SKM-1 treated with dmso at 0.1 percent for 144 hours (cell line): Measurements from ENCODE around the gene SEL1L.
"Not testable (repeated sequence)": the region's sequence is repeated elsewhere in the genome, so short reads cannot be mapped to it uniquely, and the experiment has no call there.

Experiments used
- DNase-seq: peaks from one replicate; lab custom pipeline; 2025; ENCODE audit not compliant: unreplicated experiment; lab: John Stamatoyannopoulos, UW

The SEL1L gene

DNA sequence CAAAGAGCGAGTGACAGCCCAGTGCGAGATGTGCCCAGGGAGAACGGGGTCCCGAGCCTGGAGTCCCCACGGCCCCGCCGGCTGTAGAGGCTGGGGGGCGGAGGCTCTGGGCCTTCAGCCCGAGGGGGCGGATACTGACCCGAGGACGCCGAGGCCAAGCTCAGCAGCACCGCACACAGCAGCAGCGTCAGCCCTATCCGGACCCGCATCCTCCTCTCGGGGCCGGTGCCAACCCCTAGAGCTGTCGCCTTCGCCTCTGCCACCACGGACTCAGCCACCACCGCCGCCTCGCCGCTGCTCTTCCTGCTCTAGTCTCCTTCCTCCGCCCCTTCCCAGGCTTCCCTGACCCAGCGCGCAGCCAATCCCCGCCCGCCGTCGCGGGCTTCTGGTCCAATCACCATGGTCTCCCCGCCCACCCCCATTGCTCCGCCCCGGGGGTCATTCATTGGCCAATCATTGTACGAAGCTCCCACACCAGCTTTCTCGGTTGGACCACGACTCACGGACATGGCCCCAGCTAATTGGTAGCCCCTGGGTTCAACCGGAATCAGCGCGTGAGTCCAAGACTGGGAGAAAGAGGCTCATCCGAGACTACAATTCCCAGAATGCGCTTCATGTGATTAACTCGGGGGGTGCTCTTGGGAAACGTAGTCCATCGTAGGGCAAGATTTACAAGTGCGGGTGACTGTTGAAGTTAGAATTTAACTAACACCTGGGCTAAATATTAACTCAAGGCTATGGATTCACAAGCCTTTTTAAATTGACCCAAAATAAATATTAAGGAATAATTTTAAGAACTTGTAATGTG, at the start of gene SEL1L:
Gene SEL1L, minus strand, starts transcription at position 318 of the 808 bp plus-strand sequence. Its CDS starts 109 bp downstream, at position 209.
- DNase-seq = peak; percentile 87

DNA sequence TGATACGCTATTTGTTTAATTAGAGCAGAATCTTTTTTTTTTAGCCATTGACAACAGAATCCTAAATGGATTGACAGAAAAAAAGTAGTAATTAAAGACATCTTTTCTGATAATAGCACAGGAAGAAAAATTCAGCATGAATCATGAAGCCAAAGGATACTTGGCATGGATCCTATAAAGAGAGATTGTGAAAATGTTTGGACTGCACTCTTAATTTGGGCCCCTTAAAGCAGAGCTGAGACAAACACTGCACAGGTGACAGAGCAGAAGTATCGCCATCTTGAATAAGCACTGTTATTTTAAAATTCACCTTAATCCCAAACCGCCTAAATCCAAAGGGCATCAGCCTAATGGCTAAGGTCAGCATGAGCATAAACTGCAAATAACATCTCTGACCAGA, 48.8 kb upstream of the SEL1L start:
- no peak for DNase-seq

DNA sequence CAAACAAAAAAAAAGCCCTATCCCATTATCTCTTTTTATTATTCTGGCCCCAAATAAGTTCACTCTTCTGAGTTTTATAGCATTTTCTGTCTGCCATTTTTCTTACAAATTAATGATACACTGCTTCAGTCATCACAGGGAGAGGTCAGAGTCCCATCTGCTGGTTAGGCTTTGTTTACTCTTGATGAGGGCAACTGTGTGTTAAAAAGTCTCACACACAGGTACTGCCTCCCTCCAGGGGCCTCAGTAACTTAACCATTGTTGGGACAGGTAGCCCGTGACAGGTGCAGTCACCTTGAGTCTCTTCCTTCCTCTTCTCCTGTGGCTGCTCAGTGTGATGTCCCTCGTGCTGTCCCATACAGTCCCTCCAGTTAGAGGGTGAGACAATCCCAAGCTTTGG, 45.5 kb upstream of the SEL1L start:
- no peak for DNase-seq

DNA sequence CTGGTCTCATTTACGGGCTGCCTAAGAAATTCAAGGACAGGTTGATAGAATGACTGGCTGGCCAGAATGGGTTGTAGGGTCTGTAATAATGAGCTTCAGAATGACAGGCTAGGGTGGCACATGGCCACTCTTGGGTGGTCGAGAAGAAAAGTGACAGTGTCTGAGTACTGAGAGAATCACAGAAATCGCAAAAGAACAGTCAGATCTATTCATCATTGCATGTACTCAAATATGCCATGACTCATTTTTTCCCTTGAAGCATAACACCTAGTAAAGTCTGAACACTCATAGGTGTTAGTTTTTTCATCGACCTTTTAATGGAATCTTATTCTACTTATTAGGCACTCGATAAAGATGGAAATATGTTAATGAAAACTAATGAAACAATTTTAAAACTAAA, 37.8 kb upstream of the SEL1L start:
- no peak for DNase-seq

DNA sequence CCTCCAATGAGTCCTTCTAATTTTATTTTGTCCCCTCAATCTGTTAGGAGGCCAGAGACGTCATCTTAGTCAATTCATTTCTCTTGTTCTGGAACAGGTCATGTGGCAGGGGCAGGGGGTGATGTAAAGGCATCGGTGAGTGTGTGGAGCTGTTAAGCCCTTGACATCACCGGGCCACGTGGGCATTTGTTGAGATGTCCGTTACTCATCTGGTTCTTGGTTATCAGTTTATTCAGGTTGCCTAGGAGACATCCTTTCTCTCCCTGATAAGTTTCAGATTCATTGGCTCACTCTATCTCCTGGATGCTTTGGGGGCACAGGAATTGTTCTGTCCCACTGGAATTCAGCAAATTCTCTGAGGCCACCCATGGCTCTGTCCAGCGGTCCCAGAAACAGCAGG, 33.6 kb upstream of the SEL1L start:
- no peak for DNase-seq

DNA sequence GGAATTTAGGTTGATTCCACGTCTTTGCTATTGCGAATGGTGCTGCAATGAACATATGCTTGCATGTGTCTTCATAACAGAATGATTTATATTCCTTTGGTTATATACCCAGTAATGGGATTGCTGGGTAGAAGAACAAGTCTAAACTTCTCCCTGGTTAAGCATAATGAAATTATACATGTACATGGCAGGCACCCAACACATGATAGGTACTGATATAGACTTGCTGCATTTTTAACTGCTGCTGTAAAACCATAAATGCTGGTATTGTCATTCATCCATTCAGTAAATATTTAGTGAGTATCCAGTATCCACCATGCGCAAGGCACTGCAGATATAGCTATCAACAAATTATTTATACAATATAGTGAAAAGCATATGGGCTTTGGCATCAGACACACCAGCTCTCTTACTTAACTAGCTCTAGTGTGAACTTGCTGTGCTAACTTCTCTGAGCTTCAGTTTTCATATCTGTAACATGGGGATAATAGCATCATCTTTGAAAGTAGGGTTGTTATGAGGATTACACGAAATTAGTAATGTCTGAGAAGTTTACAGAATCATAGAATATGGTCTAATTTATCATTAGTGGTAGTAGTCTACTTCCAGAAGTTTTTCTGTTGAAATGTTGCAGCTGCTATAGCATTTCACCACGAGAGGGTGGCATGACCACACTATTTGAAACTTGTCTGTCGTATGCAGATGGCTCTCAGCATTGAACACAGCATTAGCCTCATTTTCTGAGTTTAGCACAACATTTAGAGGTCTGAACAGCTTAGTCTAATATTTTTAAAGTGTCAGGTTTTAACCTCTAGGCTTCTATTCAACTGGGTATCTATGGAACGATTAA, 32.0 kb upstream of the SEL1L start:
- peak; percentile 5 for DNase-seq

DNA sequence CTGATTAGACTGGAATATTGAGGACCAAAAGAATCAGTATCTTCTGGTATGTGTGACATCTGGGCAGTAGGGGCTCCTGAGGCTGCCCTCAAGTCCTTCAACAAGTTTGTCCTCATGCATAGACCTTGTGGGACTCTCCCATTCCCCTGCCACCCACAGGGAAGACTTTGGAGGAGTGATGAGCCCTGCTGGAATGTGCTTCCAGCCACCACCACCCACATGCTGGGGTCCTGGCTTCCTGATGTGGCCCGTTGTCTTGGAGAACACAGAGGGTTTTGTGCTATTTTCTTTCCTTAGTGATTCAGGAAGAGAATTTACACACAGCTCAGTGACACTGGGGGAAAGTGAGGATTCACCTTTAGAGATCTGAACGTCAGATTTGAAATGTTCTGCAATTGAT, 29.2 kb upstream of the SEL1L start:
- no peak for DNase-seq

GRCh38 chr14:81561084-81561775, 27.6 kb upstream of the SEL1L start:
- DNase-seq = no peak

- DNase-seq = no peak
These were observed 25.7 kb upstream of the SEL1L start for GRCh38 chr14:81559385-81559784.

GRCh38 chr14:81557146-81557545, 23.5 kb upstream of the SEL1L start:
- DNase-seq = no peak

- no peak for DNase-seq
These were observed 22.0 kb upstream of the SEL1L start for GRCh38 chr14:81555684-81556083.

- no peak for DNase-seq
These were observed 21.4 kb upstream of the SEL1L start for GRCh38 chr14:81555051-81555450.

DNA sequence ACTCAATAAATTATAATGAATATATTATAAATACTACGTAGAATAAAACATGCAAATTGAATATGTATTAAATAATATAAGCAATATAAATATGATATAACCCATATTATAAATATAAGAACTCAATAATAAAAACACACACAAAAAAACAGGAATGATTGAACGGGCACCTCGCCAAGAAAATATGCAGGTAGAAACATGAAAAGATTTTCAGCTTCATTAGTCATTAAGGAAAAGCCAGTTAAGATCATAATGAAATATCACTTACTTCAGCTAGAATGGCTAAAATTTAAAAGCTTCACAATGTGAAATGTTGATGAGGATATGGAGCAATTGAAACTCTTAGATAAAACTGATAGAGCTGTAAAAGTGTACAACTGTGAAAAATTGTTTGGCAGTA, 17.8 kb upstream of the SEL1L start:
- no peak for DNase-seq

GRCh38 chr14:81550001-81550637, 16.5 kb upstream of the SEL1L start:
- DNase-seq = no peak

DNA sequence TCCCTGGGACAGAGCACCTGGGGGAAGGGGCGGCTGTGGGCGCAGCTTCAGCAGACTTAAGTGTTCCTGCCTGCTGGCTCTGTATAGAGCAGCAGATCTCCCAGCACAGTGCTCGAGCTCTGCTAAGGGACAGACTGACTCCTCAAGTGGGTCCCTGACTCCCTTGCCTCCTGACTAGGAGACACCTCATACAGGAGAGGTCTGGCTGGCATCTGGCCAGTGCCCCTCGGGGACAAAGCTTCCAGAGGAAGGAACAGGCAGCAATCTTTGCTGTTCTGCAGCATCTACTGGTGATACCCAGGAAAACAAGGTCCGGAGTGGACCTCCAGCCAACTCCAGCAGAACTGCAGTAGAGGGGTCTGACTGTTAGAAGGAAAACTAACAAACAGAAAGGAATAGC, 7.6 kb upstream of the SEL1L start:
- DNase-seq = not testable (repeated sequence)

DNA sequence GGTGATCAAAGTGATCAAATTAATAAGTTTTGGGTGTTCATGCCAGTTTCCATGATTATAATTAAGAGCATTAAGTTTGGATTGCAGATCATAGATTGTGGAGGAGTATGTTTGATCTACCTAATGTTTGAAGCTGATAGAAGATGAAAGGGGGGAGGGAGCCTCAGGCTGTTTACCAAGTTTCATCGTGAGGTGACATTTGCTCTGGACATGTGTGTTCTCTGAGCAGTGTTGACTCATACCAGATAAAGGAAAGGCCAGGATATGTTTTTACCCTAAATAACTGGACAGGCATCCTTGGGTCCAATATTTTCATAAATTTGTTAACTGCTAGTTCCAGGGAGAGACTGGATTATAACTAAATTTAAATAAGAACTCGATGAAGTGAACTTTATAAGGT, 3.5 kb upstream of the SEL1L start:
- no peak for DNase-seq

- DNase-seq = no peak
These were observed 2.7 kb upstream of the SEL1L start for GRCh38 chr14:81536241-81536771.

- no peak for DNase-seq
These were observed 1.9 kb upstream of the SEL1L start for GRCh38 chr14:81535396-81536164.

DNA sequence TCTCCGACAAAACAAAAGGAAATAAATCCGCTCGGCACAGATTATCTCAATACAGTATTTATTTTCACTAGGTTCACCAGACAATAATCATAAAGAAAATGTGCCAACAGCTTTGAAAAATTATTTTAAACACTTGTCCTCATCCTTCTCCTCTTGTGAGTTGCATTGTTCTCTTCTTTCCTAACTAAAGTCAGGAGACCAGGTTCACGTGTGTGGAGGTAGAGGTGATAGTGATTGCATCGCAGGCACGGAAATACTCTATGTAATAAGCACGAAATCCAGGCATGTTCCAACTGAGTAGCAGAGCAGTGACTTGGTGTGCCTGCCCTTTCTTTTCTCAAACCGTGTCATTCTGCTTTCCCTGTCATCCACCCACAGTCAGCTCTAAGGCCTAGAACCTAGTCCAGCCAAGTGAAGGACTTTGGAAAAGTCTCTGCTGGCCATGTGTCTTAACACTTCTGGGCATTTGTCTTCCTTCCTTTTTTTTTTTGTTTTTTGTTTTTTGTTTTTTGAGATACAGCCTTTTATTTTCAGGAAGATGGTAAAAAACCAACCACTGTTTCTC, 939 bp upstream of the SEL1L start:
- no peak for DNase-seq

- no peak for DNase-seq
These were observed 479 bp downstream of the SEL1L start for GRCh38 chr14:81533212-81533535.
